HG03066 (cell line): ENCODE results near the gene PCSK6.

Experiments
- ATAC-seq: cut with Tn5 transposase; IDR thresholded peaks from one replicate; pipeline ENCODE4 v1.9.1; 2021; ENCODE audit warnings: low read depth; ENCODE audit not compliant: unreplicated experiment

The PCSK6 gene

GRCh38 chr15:101486696-101487459 lies 2.6 kb downstream of the PCSK6 start:
- no peak for ATAC-seq

DNA sequence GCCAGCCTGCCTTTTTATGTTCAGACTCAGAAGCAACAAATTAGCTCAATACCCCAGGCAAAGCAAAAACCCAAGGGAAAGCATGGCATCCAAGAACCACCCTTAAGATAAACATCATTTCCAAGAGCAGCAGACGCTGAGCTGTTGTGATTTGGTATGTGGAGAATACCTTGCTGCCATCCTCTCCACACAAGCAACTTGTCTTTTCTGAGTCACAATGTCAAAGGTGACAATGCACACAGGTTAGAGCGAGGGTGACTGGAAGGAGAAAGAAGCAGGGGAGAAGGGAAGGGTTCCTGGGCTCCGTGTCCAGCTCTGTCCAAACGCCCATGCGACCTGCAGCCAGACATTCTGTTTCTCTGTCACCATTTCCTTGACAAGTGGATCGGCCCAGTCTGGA lies 6.0 kb downstream of the PCSK6 start:
- no peak for ATAC-seq

DNA sequence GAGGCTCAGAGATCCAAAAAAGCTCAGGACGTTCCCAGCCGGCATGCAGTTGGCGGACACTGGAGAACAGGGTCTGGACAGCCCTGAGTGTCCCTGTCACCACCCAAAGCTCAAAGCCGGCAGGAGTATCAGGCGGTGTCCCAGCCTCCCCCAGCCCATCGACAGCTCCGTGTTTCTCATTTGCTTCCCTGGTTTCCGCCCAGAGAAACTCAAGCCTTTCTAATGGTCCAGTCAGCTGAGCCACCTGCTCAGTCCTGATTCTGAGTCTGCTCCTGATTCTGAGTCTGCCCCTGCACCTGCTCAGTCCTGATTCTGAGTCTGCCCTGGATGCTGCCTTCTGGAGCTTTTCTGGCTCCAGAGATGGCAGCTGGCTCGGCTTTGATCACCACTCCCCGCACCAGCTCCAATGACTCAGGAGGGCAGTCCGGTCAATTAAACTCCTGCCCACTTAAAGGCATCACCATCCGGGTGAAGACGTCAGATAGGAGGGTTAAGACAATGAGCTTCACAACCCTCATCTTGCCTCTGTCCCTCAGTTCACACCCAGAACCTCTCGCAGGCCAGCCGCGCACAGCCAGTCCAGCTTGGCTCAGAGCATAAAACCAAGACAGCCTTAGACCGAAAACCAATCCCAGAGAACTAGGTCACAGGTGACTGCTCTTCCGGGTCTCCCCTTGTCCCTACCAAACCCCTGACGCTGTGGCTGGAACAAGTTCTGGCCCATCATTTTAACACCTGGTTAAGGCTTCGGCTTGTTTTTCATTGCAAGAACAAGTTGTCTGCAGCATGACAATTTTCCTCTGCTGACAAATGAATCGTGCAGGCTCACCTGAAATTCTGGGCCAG lies 6.8 kb downstream of the PCSK6 start:
- ATAC-seq: no peak

GRCh38 chr15:101481917-101482525 lies 7.5 kb downstream of the PCSK6 start:
- no peak for ATAC-seq

- ATAC-seq: no peak
Measured at GRCh38 chr15:101481381-101481705, 8.2 kb downstream of the PCSK6 start.

GRCh38 chr15:101480613-101481380 lies 8.7 kb downstream of the PCSK6 start:
- no peak for ATAC-seq

- ATAC-seq: no peak
Measured at GRCh38 chr15:101479851-101480612, 9.5 kb downstream of the PCSK6 start.

DNA sequence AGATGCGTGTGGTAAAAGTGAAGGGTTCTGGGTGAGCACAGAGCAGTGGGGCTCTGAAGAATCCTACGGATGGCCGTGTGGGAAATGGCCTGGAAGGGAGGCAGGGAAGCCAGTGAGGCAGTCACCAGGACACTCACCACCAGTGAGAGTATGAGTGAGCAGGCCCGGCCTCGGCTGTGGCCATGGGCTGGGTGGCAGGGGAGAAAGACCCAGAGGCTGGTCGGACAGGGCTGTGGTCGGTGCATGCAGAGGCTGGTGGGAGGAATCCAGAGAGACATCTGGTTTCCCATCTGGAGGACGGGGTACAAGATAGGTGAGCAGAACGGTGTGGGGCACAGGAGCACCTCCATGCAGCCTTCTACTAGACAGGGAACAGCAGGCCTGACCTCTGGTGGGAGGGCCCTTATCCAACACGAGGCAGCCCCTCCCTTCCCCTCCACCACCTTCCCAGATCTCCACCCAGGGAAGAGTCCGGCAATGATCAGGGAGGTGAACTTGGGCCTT lies 10.1 kb downstream of the PCSK6 start:
- no peak for ATAC-seq

DNA sequence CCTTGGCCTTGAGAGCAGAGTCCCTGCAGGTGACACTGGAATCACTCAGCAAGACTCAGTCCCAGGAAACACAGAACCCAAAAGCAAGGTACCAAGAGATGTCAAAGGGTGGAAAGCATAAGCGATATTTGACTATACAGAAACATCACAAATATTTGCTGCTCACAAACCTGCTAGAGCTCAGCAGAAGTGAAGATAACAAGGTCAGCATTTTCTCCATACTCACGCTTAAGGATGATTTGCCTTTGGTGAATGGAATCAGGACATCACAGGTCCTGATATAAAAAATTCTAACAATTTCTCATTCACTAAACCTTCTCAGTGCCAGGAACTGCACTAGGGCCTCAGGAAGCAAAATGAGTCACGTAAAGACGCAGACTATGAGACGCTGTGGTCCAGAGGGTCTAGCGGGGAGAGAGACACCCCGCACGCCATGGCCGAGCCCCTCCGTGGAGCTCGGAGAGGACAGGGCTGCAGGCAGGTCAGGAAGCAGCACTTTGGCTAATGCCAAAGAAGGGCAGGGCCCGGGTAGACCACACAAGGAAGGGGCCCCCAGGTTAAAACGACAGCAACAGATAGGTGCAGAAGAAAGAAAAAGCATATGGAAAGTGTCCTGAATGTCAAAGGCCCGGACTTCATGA lies 10.7 kb downstream of the PCSK6 start:
- no peak for ATAC-seq

GRCh38 chr15:101477851-101478362 lies 11.6 kb downstream of the PCSK6 start:
- ATAC-seq: no peak

DNA sequence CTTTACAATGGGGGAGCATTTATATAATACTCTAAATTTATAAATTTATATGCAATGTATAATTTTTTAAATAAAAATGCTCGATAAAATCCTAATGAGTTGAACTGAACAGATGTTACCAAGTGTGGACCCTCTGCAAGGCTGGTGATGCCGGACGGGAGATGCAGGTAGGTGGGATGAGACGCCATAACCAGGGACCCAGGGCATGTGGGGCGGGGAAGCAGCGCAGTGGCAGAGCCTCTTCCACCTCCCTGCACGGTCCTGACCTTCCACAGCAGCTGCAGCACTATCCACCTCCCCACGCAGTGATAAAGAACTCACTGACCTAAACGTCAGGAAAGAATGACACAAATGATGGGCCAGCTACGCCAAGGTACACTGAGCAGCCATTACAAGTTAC lies 12.8 kb downstream of the PCSK6 start:
- ATAC-seq: no peak

GRCh38 chr15:101474983-101475382 lies 14.5 kb downstream of the PCSK6 start:
- ATAC-seq: no peak

DNA sequence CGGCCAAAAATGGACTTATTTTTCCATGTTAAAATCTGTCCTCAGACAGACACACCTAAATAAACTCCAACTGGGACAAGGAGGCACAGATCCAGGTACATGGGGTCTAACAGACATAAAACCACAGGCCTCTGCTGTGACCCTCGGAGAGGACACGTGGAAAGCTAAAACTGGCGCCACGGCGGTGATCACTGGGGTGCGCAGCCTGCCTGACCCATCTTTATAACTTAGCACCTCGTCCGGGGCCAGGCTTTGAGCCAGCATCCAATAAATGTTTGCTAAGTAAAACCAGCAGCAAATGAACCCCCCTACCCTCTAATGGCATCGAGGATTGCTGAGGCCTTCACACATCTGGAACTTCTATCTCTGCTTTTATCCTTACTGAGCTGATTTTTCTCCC lies 15.3 kb downstream of the PCSK6 start:
- ATAC-seq: no peak

DNA sequence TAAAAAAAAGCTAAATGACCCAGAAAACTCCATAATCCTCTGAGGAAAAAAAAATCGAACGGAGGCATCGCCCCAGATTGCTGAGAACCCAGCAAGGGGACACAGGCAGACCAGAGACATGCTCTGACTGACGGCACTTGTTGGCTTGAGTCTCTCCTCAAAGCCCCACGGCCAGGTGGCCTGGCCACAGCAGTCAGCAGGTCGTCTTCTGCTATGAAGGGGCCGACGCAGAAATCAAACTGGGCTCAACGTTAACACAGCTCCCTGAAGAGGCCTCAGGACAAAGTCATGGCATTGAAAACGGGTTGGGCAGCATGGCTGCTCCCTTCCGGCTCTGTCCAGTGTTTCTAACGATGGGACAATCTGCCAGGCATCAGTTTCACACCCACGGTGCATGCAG lies 17.5 kb downstream of the PCSK6 start:
- ATAC-seq: no peak

DNA sequence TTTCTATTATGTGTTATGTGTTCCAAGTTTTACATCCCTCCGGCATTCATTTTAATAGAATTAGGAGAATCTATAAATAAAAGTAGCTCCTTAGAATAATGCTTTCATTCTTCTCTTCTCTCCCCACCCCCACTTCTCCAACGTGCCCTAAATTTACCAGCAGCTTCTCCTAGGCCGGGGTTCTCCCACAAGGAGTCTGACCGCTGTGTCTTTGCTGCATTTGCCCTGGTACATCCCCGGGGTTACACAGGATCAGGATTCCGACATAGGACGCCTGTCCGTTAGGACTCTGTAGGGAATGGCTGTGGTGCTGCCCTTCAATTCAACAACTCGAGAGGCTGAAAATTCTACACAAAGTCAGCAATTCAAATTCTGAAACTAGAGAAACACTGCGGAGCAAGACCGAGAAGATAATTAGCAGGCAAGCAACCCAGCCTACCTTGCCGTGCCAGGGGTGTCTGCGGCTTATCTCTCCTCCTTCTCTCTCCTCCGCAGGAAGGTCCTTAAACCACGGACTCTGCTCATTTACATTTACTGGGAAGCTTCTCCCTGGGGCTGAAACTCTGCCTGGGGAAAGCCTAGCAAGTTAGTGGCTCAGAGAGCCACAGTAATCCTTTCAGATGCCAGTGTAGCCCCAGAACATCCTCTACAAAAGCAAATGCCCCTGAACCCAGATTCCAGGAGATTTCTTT lies 18.8 kb downstream of the PCSK6 start:
- no peak for ATAC-seq

GRCh38 chr15:101469520-101470288 lies 19.8 kb downstream of the PCSK6 start:
- no peak for ATAC-seq

- ATAC-seq: no peak
Measured at GRCh38 chr15:101466188-101466587, 23.3 kb downstream of the PCSK6 start.
